WTC11 (cell line): Measurements from ENCODE around the gene KRCC1. TPM values are rescaled to one million over a fixed set of nuclear protein-coding genes. Genes with fewer than 3 reads are reported as not detected.

ENCODE experiments used
- ATAC-seq: fragments of 200-7000 bp; cut with Tn5 transposase; 2 replicates; pipeline ENCODE4 v1.10.0; 2021; ENCODE audit warnings: mild to moderate bottlenecking, moderate library complexity
- CTCF ChIA-PET: fragments of 300-600 bp; sonication (Branson Sonifier 250); formaldehyde crosslinking; loops from one replicate; lab custom pipeline; 2021; ENCODE audit warnings: antibody characterized with exemption; lab: Charles Lee
- POLR2A ChIA-PET: fragments of 350-600 bp; sonication (Branson Sonifier 250); formaldehyde crosslinking; loops from one replicate; lab custom pipeline; 2021; ENCODE audit warnings: antibody characterized with exemption; lab: Charles Lee
- DNase-seq: peaks from one replicate; pipeline ENCODE4 v3.0.0; 2021; ENCODE audit warnings: low spot score
- H3K27ac Mint-ChIP-seq: 2 replicates; pipeline ENCODE4 v1.8.0; 2021; ENCODE audit warnings: mixed read lengths
- H3K27me3 Mint-ChIP-seq: 2 replicates; pipeline ENCODE4 v1.8.0; 2021; ENCODE audit warnings: low read depth, mild to moderate bottlenecking, moderate library complexity, mixed read lengths
- H3K36me3 Mint-ChIP-seq: 2 replicates; pipeline ENCODE4 v1.8.0; 2021; ENCODE audit warnings: mixed read lengths
- H3K4me1 Mint-ChIP-seq: 2 replicates; pipeline ENCODE4 v1.8.0; 2022; ENCODE audit warnings: mixed read lengths
- H3K4me3 Mint-ChIP-seq: 2 replicates; pipeline ENCODE4 v1.8.0; 2021; ENCODE audit warnings: mild to moderate bottlenecking, moderate library complexity, mixed read lengths
- H3K9me3 Mint-ChIP-seq: 2 replicates; pipeline ENCODE4 v1.8.0; 2021; ENCODE audit warnings: mixed read lengths
- ATF3 ChIP-seq: sonication (generic); formaldehyde crosslinking; conservative IDR thresholded peaks from 2 replicates; pipeline ENCODE4 v1.8.1; 2022; ENCODE audit warnings: mild to moderate bottlenecking, missing genetic modification reagents
- ESRRA ChIP-seq: sonication (generic); formaldehyde crosslinking; IDR thresholded peaks from 2 replicates; pipeline ENCODE4 v1.8.1; 2022; ENCODE audit warnings: mild to moderate bottlenecking, missing genetic modification reagents, borderline replicate concordance
- GABPB1 ChIP-seq: sonication (generic); formaldehyde crosslinking; IDR thresholded peaks from 2 replicates; pipeline ENCODE4 v1.8.1; 2023; ENCODE audit warnings: mild to moderate bottlenecking, missing genetic modification reagents
- HMGA2 ChIP-seq: fragments of 250-450 bp; sonication (Bioruptor Pico); IDR thresholded peaks from 2 replicates; pipeline ENCODE4 v1.4.0; 2021; ENCODE audit warnings: mild to moderate bottlenecking, moderate library complexity
- HMGXB4 ChIP-seq: sonication (generic); formaldehyde crosslinking; IDR thresholded peaks from 2 replicates; pipeline ENCODE4 v1.8.1; 2023; ENCODE audit warnings: mild to moderate bottlenecking, moderate library complexity, missing genetic modification reagents
- IRF1 ChIP-seq: sonication (generic); formaldehyde crosslinking; IDR thresholded peaks from 2 replicates; pipeline ENCODE4 v1.8.0; 2023; ENCODE audit warnings: missing genetic modification reagents
- IRF2 ChIP-seq: sonication (generic); formaldehyde crosslinking; IDR thresholded peaks from 2 replicates; pipeline ENCODE4 v1.8.0; 2022; ENCODE audit warnings: low read depth, missing genetic modification reagents, borderline replicate concordance
- NFATC4 ChIP-seq: fragments of 250-450 bp; sonication (Bioruptor Pico); IDR thresholded peaks from 2 replicates; pipeline ENCODE4 v1.9.0; 2021; ENCODE audit warnings: mild to moderate bottlenecking
- PRDM15 ChIP-seq: sonication (generic); formaldehyde crosslinking; IDR thresholded peaks from 2 replicates; pipeline ENCODE4 v1.8.0; 2022; ENCODE audit warnings: missing genetic modification reagents
- PRRX2 ChIP-seq: fragments of 250-450 bp; sonication (Bioruptor Pico); IDR thresholded peaks from 2 replicates; pipeline ENCODE4 v1.8.0; 2021; ENCODE audit warnings: mild to moderate bottlenecking
- SP1 ChIP-seq: sonication (generic); formaldehyde crosslinking; conservative IDR thresholded peaks from 2 replicates; pipeline ENCODE4 v1.8.1; 2022; ENCODE audit warnings: missing genetic modification reagents
- STAT6 ChIP-seq: sonication (generic); formaldehyde crosslinking; conservative IDR thresholded peaks from 2 replicates; pipeline ENCODE4 v1.8.1; 2023; ENCODE audit warnings: mild to moderate bottlenecking, low read depth, missing genetic modification reagents, moderate library complexity
- TCF7 ChIP-seq: sonication (generic); formaldehyde crosslinking; IDR thresholded peaks from 2 replicates; pipeline ENCODE4 v1.8.0; 2022; ENCODE audit warnings: mild to moderate bottlenecking, low read depth, missing genetic modification reagents, moderate library complexity
- TEAD1 ChIP-seq: sonication (generic); formaldehyde crosslinking; IDR thresholded peaks from 2 replicates; pipeline ENCODE4 v1.8.0; 2022; ENCODE audit warnings: mild to moderate bottlenecking, missing genetic modification reagents
- ZBTB43 ChIP-seq: sonication (generic); formaldehyde crosslinking; IDR thresholded peaks from 2 replicates; pipeline ENCODE4 v1.8.1; 2023; ENCODE audit warnings: mild to moderate bottlenecking, missing genetic modification reagents
- ZNF219 ChIP-seq: sonication (generic); formaldehyde crosslinking; IDR thresholded peaks from 2 replicates; pipeline ENCODE4 v1.8.0; 2023; ENCODE audit warnings: missing genetic modification reagents, mild to moderate bottlenecking, borderline replicate concordance
- ZNF423 ChIP-seq: fragments of 250-450 bp; sonication (Bioruptor Pico); IDR thresholded peaks from 2 replicates; pipeline ENCODE4 v2.1.2; 2022; ENCODE audit warnings: mild to moderate bottlenecking, moderate library complexity
- total RNA-seq: library from RNA; stranded (reverse); gene quantifications from 3 replicates; pipeline ENCODE4 v1.2.3, GENCODE V29; 2021

KRCC1 gene
- total RNA-seq, 1 experiment from 2014 or later: 7.6 TPM

GRCh38 chr2:88069117-88069516 lies 13.5 kb upstream of the KRCC1 start:
- H3K9me3 Mint-ChIP-seq: peaks cover 13% of the 10 kb centered on the region
- no peak overlapping the region for H3K27ac Mint-ChIP-seq
- H3K4me3 Mint-ChIP-seq: no peak overlapping the region
- no peak for ATAC-seq
- H3K36me3 Mint-ChIP-seq: peaks cover 6% of the 10 kb centered on the region; the same call in 1 of the 2 replicates
- DNase-seq: no peak
- peaks cover 24% of the 10 kb centered on the region for H3K4me1 Mint-ChIP-seq
- no peaks in the 10 kb centered on the region for H3K27me3 Mint-ChIP-seq
- no peak for TF ChIP-seq IRF1 (CRISPR knock-in tag)
- no peak for TF ChIP-seq ZNF219 (CRISPR knock-in tag)
- no peak for TF ChIP-seq ESRRA (CRISPR knock-in tag)
- no peak for TF ChIP-seq PRRX2 (CRISPR knock-in tag)
- TF ChIP-seq PRDM15 (CRISPR knock-in tag): no peak
- no peak for TF ChIP-seq HMGXB4 (CRISPR knock-in tag)
- no peak for TF ChIP-seq ATF3 (CRISPR knock-in tag)
- no peak for TF ChIP-seq STAT6 (CRISPR knock-in tag)
- no peak for TF ChIP-seq TCF7 (CRISPR knock-in tag)
- no peak for TF ChIP-seq HMGA2 (CRISPR knock-in tag)
- TF ChIP-seq SP1 (CRISPR knock-in tag): no peak
- no peak for TF ChIP-seq GABPB1 (CRISPR knock-in tag)
- no peak for TF ChIP-seq ZBTB43
- TF ChIP-seq IRF2: no peak
- no peak for TF ChIP-seq TEAD1 (CRISPR knock-in tag)
- no peak for TF ChIP-seq ZNF423 (CRISPR knock-in tag)
- no peak for TF ChIP-seq NFATC4
- CTCF ChIA-PET: interaction anchor here (0.7 to 1.3 kb wide), 2 partner anchors 9 to 34 kb away, joined by 3 to 5 read pairs; no protein-coding TSS in a partner anchor
- POLR2A ChIA-PET: no interaction called here
